ENCODE data around the gene TBX18. TPM values are rescaled to one million over a fixed set of nuclear protein-coding genes. Genes with fewer than 3 reads are reported as not detected.

TBX18 gene
- total RNA-seq, 1 donor: 64.1 TPM

DNA sequence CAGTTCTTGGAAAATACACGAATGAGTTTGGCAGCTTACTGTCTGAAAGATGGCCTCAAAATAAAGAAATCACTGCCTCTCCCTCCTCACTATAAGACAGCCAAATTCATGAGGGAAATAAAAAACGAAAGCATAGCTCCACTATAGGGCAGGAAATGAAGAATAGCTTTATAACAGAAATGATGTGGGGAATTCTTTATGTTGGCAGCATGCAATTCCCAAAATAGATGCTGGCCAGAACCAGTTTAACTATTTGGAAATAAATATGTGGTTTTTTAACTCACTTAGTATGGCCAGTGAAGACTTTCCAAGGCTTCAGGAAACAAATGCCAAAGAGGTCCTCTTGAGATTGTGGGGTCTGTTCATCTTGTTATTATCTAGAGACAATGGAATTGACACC, 100.5 kb downstream of the TBX18 start:
- H3K9me3 ChIP-seq (ENCODE audit: low read depth, low read length): no peaks in the 10 kb centered on the region
- no peak overlapping the region for H3K4me3 ChIP-seq (ENCODE audit: insufficient read depth, low read length)
- peaks cover 8% of the 10 kb centered on the region for H3K4me1 ChIP-seq (ENCODE audit: insufficient read depth, low read length)
- H2AFZ ChIP-seq (ENCODE audit: low read length): peak overlapping the region; percentile 61
- no peaks in the 10 kb centered on the region for H3K27me3 ChIP-seq (ENCODE audit: insufficient read depth, low read length)
- no peak overlapping the region for H3K27ac ChIP-seq (ENCODE audit: low read depth, low read length)
- no peaks in the 10 kb centered on the region for H3K79me2 ChIP-seq (ENCODE audit: insufficient read depth, low read length)
- no peaks in the 10 kb centered on the region for H4K20me1 ChIP-seq (ENCODE audit: insufficient read depth, low read length)
- no peak for DNase-seq (ENCODE audit: insufficient read length, low spot score, missing footprints)
- peak overlapping the region; percentile 32 for H3K4me2 ChIP-seq (ENCODE audit: insufficient read depth, low read length)
- TF ChIP-seq, protein P1, sequence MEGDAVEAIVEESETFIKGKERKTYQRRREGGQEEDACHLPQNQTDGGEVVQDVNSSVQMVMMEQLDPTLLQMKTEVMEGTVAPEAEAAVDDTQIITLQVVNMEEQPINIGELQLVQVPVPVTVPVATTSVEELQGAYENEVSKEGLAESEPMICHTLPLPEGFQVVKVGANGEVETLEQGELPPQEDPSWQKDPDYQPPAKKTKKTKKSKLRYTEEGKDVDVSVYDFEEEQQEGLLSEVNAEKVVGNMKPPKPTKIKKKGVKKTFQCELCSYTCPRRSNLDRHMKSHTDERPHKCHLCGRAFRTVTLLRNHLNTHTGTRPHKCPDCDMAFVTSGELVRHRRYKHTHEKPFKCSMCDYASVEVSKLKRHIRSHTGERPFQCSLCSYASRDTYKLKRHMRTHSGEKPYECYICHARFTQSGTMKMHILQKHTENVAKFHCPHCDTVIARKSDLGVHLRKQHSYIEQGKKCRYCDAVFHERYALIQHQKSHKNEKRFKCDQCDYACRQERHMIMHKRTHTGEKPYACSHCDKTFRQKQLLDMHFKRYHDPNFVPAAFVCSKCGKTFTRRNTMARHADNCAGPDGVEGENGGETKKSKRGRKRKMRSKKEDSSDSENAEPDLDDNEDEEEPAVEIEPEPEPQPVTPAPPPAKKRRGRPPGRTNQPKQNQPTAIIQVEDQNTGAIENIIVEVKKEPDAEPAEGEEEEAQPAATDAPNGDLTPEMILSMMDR (IDR thresholded peaks at IDR 0.05; ENCODE audit: extremely low read depth, low read depth, low read length): no peak
- H3K36me3 ChIP-seq (ENCODE audit: insufficient read depth, low read length): no peaks in the 10 kb centered on the region

DNA sequence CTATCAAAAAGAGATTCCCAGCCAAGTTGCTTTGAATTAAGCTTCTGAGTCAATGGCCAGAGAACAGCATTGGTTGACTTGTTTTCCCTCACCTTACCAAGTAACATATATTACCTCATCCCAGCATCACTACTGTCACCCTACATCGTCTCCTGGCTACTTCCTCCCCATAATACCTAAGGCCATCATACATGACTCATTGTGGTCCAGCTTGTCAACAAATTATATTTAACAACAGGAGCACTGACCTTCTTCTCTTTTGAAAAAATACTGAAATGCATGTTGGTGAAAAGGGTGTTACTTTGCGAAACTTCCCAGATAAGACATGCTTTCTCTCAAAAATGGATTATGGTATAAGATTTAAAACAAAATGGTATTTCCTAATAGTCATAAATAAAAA, 106.9 kb downstream of the TBX18 start:
- peaks cover 14% of the 10 kb centered on the region for H3K4me1 ChIP-seq (ENCODE audit: insufficient read depth, low read length)
- no peaks in the 10 kb centered on the region for H3K36me3 ChIP-seq (ENCODE audit: insufficient read depth, low read length)
- H3K27me3 ChIP-seq (ENCODE audit: insufficient read depth, low read length): no peaks in the 10 kb centered on the region
- TF ChIP-seq, protein P1 (IDR thresholded peaks at IDR 0.05; ENCODE audit: extremely low read depth, low read depth, low read length): no peak
- H3K79me2 ChIP-seq (ENCODE audit: insufficient read depth, low read length): no peaks in the 10 kb centered on the region
- H4K20me1 ChIP-seq (ENCODE audit: insufficient read depth, low read length): no peaks in the 10 kb centered on the region
- H3K4me3 ChIP-seq (ENCODE audit: insufficient read depth, low read length): no peak overlapping the region
- DNase-seq (ENCODE audit: insufficient read length, low spot score, missing footprints): no peak
- H2AFZ ChIP-seq (ENCODE audit: low read length): no peak overlapping the region
- H3K27ac ChIP-seq (ENCODE audit: low read depth, low read length): no peak overlapping the region
- no peak overlapping the region for H3K4me2 ChIP-seq (ENCODE audit: insufficient read depth, low read length)
- H3K9me3 ChIP-seq (ENCODE audit: low read depth, low read length): no peaks in the 10 kb centered on the region

DNA sequence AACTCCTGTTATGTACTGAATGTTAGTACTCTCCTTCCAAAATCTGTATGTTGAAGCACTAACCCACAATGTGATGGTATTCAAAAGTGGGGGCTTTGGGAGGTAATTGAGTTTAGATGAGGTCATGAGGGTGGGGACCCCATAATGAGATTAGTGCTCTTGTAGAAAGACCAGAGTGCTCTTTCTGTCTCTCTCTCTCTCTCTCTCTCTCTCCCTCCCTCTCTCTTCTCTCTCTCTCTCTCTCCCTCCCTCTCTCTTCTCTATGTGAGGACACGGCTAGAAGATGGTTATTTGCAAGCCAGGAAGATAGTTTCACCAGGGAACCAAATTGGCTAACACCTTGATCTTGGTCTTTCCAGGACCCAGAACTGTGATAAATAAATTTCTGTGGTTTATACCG, 107.4 kb downstream of the TBX18 start:
- TF ChIP-seq, protein P1 (IDR thresholded peaks at IDR 0.05; ENCODE audit: extremely low read depth, low read depth, low read length): no peak
- no peaks in the 10 kb centered on the region for H3K36me3 ChIP-seq (ENCODE audit: insufficient read depth, low read length)

DNA sequence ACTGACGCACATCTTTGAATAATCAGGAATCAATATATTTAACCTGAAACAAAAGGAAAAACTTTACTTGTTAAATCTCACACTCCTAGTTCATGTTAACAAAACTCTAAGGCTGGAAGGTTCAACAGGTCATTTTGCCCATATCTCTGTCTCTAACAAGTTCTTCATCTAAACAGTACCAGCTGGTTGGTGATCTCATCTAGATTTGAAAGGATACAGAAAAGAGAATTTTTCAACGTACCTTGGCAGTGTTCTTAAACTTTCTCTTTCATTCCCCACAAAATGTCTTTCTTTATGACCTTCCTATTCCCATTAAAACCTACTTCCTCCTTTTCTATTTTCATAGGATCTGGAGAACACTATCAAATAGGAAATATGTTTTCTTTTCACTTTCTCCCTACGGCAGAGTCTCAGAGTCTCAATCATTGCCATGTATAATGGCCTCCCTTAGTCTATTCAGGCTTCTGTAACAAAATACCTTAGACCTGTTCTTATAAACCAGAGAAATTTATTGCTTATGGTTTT, 111.3 kb downstream of the TBX18 start:
- Histone ChIP-seq H3K4me2 (ENCODE audit: insufficient read depth, low read length) (peak overlapping the region; percentile 64), H3K9me3 (ENCODE audit: low read depth, low read length) (no peaks in the 10 kb centered on the region), H3K79me2 (ENCODE audit: insufficient read depth, low read length) (no peaks in the 10 kb centered on the region), H3K27me3 (ENCODE audit: insufficient read depth, low read length) (no peaks in the 10 kb centered on the region), H2AFZ (ENCODE audit: low read length) (no peak overlapping the region), H4K20me1 (ENCODE audit: insufficient read depth, low read length) (no peaks in the 10 kb centered on the region), H3K36me3 (ENCODE audit: insufficient read depth, low read length) (no peaks in the 10 kb centered on the region), H3K4me3 (ENCODE audit: insufficient read depth, low read length) (no peak overlapping the region), H3K27ac (ENCODE audit: low read depth, low read length) (peak overlapping the region; percentile 71), H3K4me1 (ENCODE audit: insufficient read depth, low read length) (peaks cover 25% of the 10 kb centered on the region)
- TF ChIP-seq, protein P1 (IDR thresholded peaks at IDR 0.05; ENCODE audit: extremely low read depth, low read depth, low read length): no peak
- no peak for DNase-seq (ENCODE audit: insufficient read length, low spot score, missing footprints)

More for the DNA sequence above, 107.4 kb downstream of the TBX18 start:
- Histone ChIP-seq H3K4me3 (ENCODE audit: insufficient read depth, low read length) (no peak overlapping the region), H4K20me1 (ENCODE audit: insufficient read depth, low read length) (no peaks in the 10 kb centered on the region), H3K79me2 (ENCODE audit: insufficient read depth, low read length) (no peaks in the 10 kb centered on the region), H3K27ac (ENCODE audit: low read depth, low read length) (no peak overlapping the region), H3K4me2 (ENCODE audit: insufficient read depth, low read length) (no peak overlapping the region), H3K9me3 (ENCODE audit: low read depth, low read length) (no peaks in the 10 kb centered on the region), H3K4me1 (ENCODE audit: insufficient read depth, low read length) (peaks cover 19% of the 10 kb centered on the region), H2AFZ (ENCODE audit: low read length) (no peak overlapping the region), H3K27me3 (ENCODE audit: insufficient read depth, low read length) (no peaks in the 10 kb centered on the region)
- DNase-seq (ENCODE audit: insufficient read length, low spot score, missing footprints): no peak

Data from osteoblast (primary cell).